ENCODE results near the gene RFTN2. TPM values are rescaled to one million over a fixed set of nuclear protein-coding genes. Genes with fewer than 3 reads are reported as not detected.
"Not testable (repeated sequence)": the region's sequence is repeated elsewhere in the genome, so short reads cannot be mapped to it uniquely, and the experiment has no call there.

The RFTN2 gene
- total RNA-seq, 4 donors from 2014 or later, result 5.0 to 7.4 (median 6.1) TPM

DNA sequence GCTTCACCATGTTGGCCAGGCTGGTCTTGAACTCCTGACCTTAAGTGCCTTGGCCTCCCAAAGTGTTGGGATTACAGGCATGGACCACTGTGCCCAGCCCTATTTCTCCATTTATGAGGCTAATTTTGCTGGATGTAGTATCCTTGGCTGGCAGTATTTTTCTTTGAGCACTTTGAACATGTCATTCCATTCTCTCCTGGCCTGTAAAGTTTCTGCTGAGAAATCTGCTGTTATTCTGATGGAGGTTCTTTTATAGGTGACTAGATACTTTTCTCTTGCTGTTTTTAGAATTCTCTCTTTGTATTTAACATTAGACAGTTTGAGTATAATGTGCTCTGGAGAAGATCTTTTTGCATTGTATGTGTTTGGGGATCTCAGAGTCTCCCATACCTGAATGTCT lies 9.1 kb downstream of the RFTN2 start:
- no peak overlapping the region for H3K27ac ChIP-seq (replicated peaks in 1 of 4)
- H3K4me1 ChIP-seq, result no peaks in the 10 kb centered on the region
- no peak for DNase-seq (ENCODE audit: extremely low spot score)
- no peak for TF ChIP-seq POLR2A (IDR thresholded peaks at IDR 0.05; ENCODE audit: low read depth)
- no peak for TF ChIP-seq EP300 (IDR thresholded peaks at IDR 0.05)
- TF ChIP-seq POLR2AphosphoS5 (IDR thresholded peaks at IDR 0.05), result no peak
- TF ChIP-seq, protein P1, sequence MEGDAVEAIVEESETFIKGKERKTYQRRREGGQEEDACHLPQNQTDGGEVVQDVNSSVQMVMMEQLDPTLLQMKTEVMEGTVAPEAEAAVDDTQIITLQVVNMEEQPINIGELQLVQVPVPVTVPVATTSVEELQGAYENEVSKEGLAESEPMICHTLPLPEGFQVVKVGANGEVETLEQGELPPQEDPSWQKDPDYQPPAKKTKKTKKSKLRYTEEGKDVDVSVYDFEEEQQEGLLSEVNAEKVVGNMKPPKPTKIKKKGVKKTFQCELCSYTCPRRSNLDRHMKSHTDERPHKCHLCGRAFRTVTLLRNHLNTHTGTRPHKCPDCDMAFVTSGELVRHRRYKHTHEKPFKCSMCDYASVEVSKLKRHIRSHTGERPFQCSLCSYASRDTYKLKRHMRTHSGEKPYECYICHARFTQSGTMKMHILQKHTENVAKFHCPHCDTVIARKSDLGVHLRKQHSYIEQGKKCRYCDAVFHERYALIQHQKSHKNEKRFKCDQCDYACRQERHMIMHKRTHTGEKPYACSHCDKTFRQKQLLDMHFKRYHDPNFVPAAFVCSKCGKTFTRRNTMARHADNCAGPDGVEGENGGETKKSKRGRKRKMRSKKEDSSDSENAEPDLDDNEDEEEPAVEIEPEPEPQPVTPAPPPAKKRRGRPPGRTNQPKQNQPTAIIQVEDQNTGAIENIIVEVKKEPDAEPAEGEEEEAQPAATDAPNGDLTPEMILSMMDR (IDR thresholded peaks at IDR 0.05), result no peak
- no peaks in the 10 kb centered on the region for H3K36me3 ChIP-seq
- no peaks in the 10 kb centered on the region for H3K27me3 ChIP-seq
- H3K9me3 ChIP-seq, result peaks cover 0 to 28% (median 15%) of the 10 kb centered on the region in 4 donors
- intact Hi-C loops (cut with DNase I), result no loop called here
- no peak overlapping the region for H3K4me3 ChIP-seq

DNA sequence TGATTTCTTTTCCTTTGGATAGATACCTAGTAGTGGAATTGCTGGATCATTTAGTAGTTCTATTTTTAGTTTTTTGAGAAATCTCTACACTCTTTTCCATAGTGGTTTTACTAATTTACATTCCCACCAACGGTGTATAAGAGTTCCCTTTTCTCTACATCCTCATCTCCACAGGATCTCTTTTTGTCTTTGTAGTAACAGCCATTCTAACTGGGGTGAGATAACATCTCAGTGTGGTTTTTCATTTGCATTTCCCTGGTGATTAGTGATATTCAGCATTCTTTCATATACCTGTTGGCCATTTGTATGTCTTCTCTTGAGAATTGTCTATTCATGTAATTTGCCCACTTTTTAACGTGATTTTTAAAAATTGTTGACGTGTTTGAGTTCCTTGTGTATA lies 13.8 kb downstream of the RFTN2 start:
- no peaks in the 10 kb centered on the region for H3K4me1 ChIP-seq
- H3K36me3 ChIP-seq, result no peaks in the 10 kb centered on the region
- TF ChIP-seq POLR2AphosphoS5 (IDR thresholded peaks at IDR 0.05), result no peak
- no peak for TF ChIP-seq EP300 (IDR thresholded peaks at IDR 0.05)
- no peak for DNase-seq (ENCODE audit: extremely low spot score)
- H3K27me3 ChIP-seq, result no peaks in the 10 kb centered on the region
- intact Hi-C loops (cut with DNase I), result no loop called here
- H3K4me3 ChIP-seq, result no peak overlapping the region
- no peak overlapping the region for H3K27ac ChIP-seq (replicated peaks in 1 of 4)
- 73% methylated on average over 3 of the region's 3 CpGs for WGBS
- H3K9me3 ChIP-seq, result peaks cover 0 to 11% (median 9%) of the 10 kb centered on the region in 4 donors

DNA sequence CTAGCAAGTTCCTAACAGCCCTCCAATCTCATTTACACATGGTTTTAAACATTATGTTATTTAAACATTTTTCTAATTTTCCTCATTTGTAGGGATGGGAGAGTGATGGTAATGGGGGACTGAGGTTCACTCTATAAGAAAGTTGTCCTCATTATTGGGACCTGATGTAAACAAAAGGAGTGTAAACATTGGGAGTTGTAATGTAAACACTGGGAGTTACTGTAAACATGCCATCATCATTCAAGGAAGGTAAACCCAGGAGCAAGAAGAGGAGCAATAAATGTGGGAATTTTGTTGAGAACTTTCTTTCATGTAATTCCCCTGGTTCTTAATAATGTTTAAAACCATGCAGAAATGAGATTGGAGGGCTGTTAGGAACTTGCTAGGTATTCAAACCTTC lies 17.8 kb downstream of the RFTN2 start:
- intact Hi-C loops (cut with DNase I), result no loop called here

DNA sequence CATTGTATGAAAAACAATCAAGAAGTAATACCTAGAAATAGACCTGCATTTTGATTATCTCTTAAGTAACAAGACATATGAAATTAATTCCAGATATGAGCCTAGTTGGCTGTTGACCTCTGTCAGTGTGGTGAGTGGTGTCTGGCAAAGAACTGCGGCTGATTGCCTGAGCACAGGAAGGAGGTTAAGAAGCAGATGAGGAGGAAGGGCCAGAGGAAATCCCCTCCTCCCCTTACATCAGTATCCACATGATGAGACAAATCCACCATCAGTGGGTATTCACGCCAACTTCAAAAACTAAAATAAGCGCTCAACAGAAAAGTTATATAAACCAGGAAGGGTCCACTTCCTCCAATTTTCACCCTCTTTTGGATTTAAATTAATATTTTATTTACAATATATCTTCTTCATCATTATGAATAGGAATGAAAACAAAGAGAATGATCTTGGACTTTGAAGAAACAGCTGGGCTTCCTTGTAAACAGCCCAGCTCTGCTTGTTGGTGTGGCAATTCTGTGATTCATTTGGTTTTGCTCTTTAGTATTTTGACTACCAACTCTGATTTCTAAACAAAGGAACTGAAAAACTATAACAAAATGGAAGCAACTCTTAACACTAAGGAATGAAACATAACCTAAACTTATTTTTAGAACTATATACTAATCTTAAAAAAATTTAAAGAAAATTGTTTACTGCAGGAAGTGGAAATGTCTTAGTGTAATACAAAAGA lies 27.3 kb downstream of the RFTN2 start:
- no peak for DNase-seq (ENCODE audit: extremely low spot score)
- H3K4me1 ChIP-seq, result no peaks in the 10 kb centered on the region
- 71% methylated on average over 3 of the region's 3 CpGs for whole genome bisulfite sequencing
- intact Hi-C loops (cut with DNase I), result no loop called here
- no peaks in the 10 kb centered on the region for H3K9me3 ChIP-seq
- H3K4me3 ChIP-seq, result no peak overlapping the region
- peaks cover 0 to 8% (median 4%) of the 10 kb centered on the region in 4 donors for H3K36me3 ChIP-seq
- H3K27me3 ChIP-seq, result no peaks in the 10 kb centered on the region
- H3K27ac ChIP-seq (replicated peaks in 1 of 4), result no peak overlapping the region
- TF ChIP-seq POLR2A (IDR thresholded peaks at IDR 0.05; ENCODE audit: low read depth), result no peak
- TF ChIP-seq, protein P1 (IDR thresholded peaks at IDR 0.05), result no peak
- no peak for TF ChIP-seq EP300 (IDR thresholded peaks at IDR 0.05)
- no peak for TF ChIP-seq POLR2AphosphoS5 (IDR thresholded peaks at IDR 0.05)

More for the DNA sequence above, 17.8 kb downstream of the RFTN2 start:
- Histone ChIP-seq H3K4me1 (no peaks in the 10 kb centered on the region), H3K27me3 (no peaks in the 10 kb centered on the region), H3K4me3 (no peak overlapping the region), H3K27ac (replicated peaks in 1 of 4) (no peak overlapping the region), H3K36me3 (no peaks in the 10 kb centered on the region), H3K9me3 (no peaks in the 10 kb centered on the region)
- TF ChIP-seq POLR2A (IDR thresholded peaks at IDR 0.05; ENCODE audit: low read depth), result no peak
- TF ChIP-seq, protein P1 (IDR thresholded peaks at IDR 0.05), result no peak
- no peak for TF ChIP-seq EP300 (IDR thresholded peaks at IDR 0.05)
- no peak for TF ChIP-seq POLR2AphosphoS5 (IDR thresholded peaks at IDR 0.05)
- DNase-seq (ENCODE audit: extremely low spot score), result no peak

DNA sequence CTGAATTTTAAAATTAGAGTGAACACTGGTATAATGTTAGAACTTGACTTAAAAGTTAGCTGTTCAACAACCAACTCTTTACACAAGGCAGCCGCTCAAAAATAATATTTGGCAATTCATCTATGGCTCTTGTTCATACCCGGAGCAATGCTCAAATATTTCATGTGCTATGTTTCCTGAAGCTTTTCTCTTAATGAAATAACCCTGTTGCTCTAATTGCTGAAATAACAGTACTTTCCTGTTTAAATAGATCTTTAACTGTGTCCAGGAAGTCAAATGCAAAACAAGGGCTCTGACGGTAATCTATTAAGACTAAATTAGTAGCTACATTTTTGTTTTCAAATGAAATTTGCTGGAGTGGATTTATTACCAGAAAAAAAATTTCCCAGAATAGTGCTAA lies 33.7 kb downstream of the RFTN2 start:
- 83% methylated on average over 3 of the region's 3 CpGs for WGBS
- Histone ChIP-seq H3K36me3 (peaks cover 0 to 21% (median 13%) of the 10 kb centered on the region in 4 donors), H3K4me3 (no peak overlapping the region), H3K4me1 (no peaks in the 10 kb centered on the region), H3K27ac (replicated peaks in 1 of 4) (no peak overlapping the region), H3K9me3 (no peaks in the 10 kb centered on the region), H3K27me3 (no peaks in the 10 kb centered on the region)
- TF ChIP-seq, protein P1 (IDR thresholded peaks at IDR 0.05), result no peak
- TF ChIP-seq EP300 (IDR thresholded peaks at IDR 0.05) (no peak), POLR2AphosphoS5 (IDR thresholded peaks at IDR 0.05) (no peak), POLR2A (IDR thresholded peaks at IDR 0.05; ENCODE audit: low read depth) (no peak)
- intact Hi-C loops (cut with DNase I), result no loop called here
- no peak for DNase-seq (ENCODE audit: extremely low spot score)

DNA sequence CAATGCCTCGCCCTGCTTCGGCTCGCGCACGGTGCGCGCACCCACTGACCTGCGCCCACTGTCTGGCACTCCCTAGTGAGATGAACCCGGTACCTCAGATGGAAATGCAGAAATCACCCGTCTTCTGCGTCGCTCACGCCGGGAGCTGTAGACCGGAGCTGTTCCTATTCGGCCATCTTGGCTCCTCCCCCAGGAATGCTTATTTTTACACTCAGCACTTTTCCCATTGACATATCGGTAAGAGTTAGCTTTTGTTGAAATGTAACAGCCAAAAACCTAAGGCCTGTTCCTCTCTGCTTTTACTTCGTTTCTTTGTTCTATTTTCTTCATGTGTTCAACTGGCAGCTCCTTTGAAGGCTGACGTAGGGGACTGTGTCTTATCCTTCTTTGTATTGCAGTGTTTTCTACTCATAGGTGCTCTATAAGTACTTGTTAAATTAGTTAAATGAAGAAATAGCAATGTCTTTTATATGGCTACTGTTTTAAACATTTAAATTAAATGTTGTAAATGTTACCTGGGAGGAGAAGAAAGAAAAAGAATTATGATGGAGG lies 34.7 kb downstream of the RFTN2 start:
- intact Hi-C loops (cut with DNase I); H3K4me3 ChIP-seq; H3K27ac ChIP-seq (replicated peaks in 1 of 4); H3K9me3 ChIP-seq; DNase-seq (ENCODE audit: extremely low spot score); H3K4me1 ChIP-seq; H3K27me3 ChIP-seq: not testable (repeated sequence)
- H3K36me3 ChIP-seq, result peaks cover 0 to 21% (median 13%) of the 10 kb centered on the region in 4 donors
- 94% methylated on average over 12 of the region's 19 CpGs for WGBS

All from esophagus muscularis mucosa (tissue), 4 donors.